ENCODE data around the gene MAP3K1.

MAP3K1 gene

GRCh38 chr5:56893251-56893951, 78.1 kb downstream of the MAP3K1 start:
- TF ChIP-seq POLR2AphosphoS5 (IDR thresholded peaks at IDR 0.05; ENCODE audit: low read depth, low read length) (no peak), FOXP2 (optimal IDR thresholded peaks at IDR 0.05; ENCODE audit: borderline replicate concordance, extremely low read depth, extremely low read length, insufficient read depth) (no peak), TAF1 (IDR thresholded peaks at IDR 0.05; ENCODE audit: borderline replicate concordance, insufficient read depth, low read length) (no peak), REST (IDR thresholded peaks at IDR 0.05; ENCODE audit: insufficient read depth in 1 of 2, low read depth in 2 of 2, low read length in 2 of 2) (no peak), SIN3A (IDR thresholded peaks at IDR 0.05; ENCODE audit: borderline replicate concordance, insufficient read depth, low read length) (no peak)

GRCh38 chr5:56896763-56897162, 81.4 kb downstream of the MAP3K1 start:
- TF ChIP-seq REST (IDR thresholded peaks at IDR 0.05; ENCODE audit: insufficient read depth in 1 of 2, low read depth in 2 of 2, low read length in 2 of 2) (no peak), SIN3A (IDR thresholded peaks at IDR 0.05; ENCODE audit: borderline replicate concordance, insufficient read depth, low read length) (no peak), POLR2AphosphoS5 (IDR thresholded peaks at IDR 0.05; ENCODE audit: low read depth, low read length) (no peak), TAF1 (IDR thresholded peaks at IDR 0.05; ENCODE audit: borderline replicate concordance, insufficient read depth, low read length) (no peak), FOXP2 (optimal IDR thresholded peaks at IDR 0.05; ENCODE audit: borderline replicate concordance, extremely low read depth, extremely low read length, insufficient read depth) (no peak)

- no peak for TF ChIP-seq TAF1 (IDR thresholded peaks at IDR 0.05; ENCODE audit: borderline replicate concordance, insufficient read depth, low read length)
- no peak for TF ChIP-seq POLR2AphosphoS5 (IDR thresholded peaks at IDR 0.05; ENCODE audit: low read depth, low read length)
- no peak for TF ChIP-seq SIN3A (IDR thresholded peaks at IDR 0.05; ENCODE audit: borderline replicate concordance, insufficient read depth, low read length)
- TF ChIP-seq FOXP2 (optimal IDR thresholded peaks at IDR 0.05; ENCODE audit: borderline replicate concordance, extremely low read depth, extremely low read length, insufficient read depth), result no peak
- TF ChIP-seq REST (IDR thresholded peaks at IDR 0.05; ENCODE audit: insufficient read depth in 1 of 2, low read depth in 2 of 2, low read length in 2 of 2), result no peak
Measured at GRCh38 chr5:56898213-56898612, 82.9 kb downstream of the MAP3K1 start.

GRCh38 chr5:56900395-56900794, 85.0 kb downstream of the MAP3K1 start:
- TF ChIP-seq POLR2AphosphoS5 (IDR thresholded peaks at IDR 0.05; ENCODE audit: low read depth, low read length) (no peak), SIN3A (IDR thresholded peaks at IDR 0.05; ENCODE audit: borderline replicate concordance, insufficient read depth, low read length) (no peak), REST (IDR thresholded peaks at IDR 0.05; ENCODE audit: insufficient read depth in 1 of 2, low read depth in 2 of 2, low read length in 2 of 2) (no peak), FOXP2 (optimal IDR thresholded peaks at IDR 0.05; ENCODE audit: borderline replicate concordance, extremely low read depth, extremely low read length, insufficient read depth) (no peak), TAF1 (IDR thresholded peaks at IDR 0.05; ENCODE audit: borderline replicate concordance, insufficient read depth, low read length) (no peak)

All from PFSK-1 (cell line).